ENCODE data around the gene ATP2C1.

GRCh38 chr3:130981469-130981868 is 87.6 kb downstream of the ATP2C1 start:
- no peak for TF ChIP-seq POLR2A (IDR thresholded peaks at IDR 0.05)
- no peak for TF ChIP-seq CTCF (IDR thresholded peaks at IDR 0.05 in 4 of 5, conservative IDR thresholded peaks at IDR 0.05 in 1 of 5)

Data from gastrocnemius medialis (tissue), 4 donors.